Measurements from ENCODE around the gene GAK. TPM values are rescaled to one million over a fixed set of nuclear protein-coding genes. Genes with fewer than 3 reads are reported as not detected.

Gene GAK
- total and polyA plus RNA-seq, 4 donors = 27.4 to 69.7 (median 47.0) TPM

- DNase-seq (ENCODE audit: low spot score) = no peak
- Histone ChIP-seq H3K4me3 (ENCODE audit: low read depth in 1 of 3, low read length in 3 of 3) (no peak overlapping the region), H3K9ac (ENCODE audit: low read depth in 1 of 2, low read length in 2 of 2) (no peak overlapping the region), H3K36me3 (ENCODE audit: control insufficient read depth in 4 of 4, insufficient read depth in 3 of 4, low read depth in 1 of 4, low read length in 3 of 4) (peaks cover 29 to 86% (median 40%) of the 10 kb centered on the region in 4 donors), H3K27ac (ENCODE audit: low read depth in 1 of 2, low read length in 2 of 2) (no peak overlapping the region), H3K9me3 (ENCODE audit: control insufficient read depth in 4 of 4, low read length in 3 of 4) (no peaks in the 10 kb centered on the region), H3K27me3 (ENCODE audit: control insufficient read depth in 4 of 4, insufficient read depth in 4 of 4, low read length in 3 of 4) (no peaks in the 10 kb centered on the region), H3K4me1 (ENCODE audit: control insufficient read depth in 4 of 4, insufficient read depth in 4 of 4, low read length in 3 of 4) (no peaks in the 10 kb centered on the region)
- WGBS = 89% methylated on average over 23 of the region's 23 CpGs
- TF ChIP-seq GABPA (IDR thresholded peaks at IDR 0.05 in 1 of 2, conservative IDR thresholded peaks at IDR 0.05 in 1 of 2) = no peak
- TF ChIP-seq EGR1 (IDR thresholded peaks at IDR 0.05; ENCODE audit: low read depth in 2 of 2) = no peak
- no peak for TF ChIP-seq YY1 (IDR thresholded peaks at IDR 0.05)
- no peak for TF ChIP-seq RAD21 (IDR thresholded peaks at IDR 0.05)
- TF ChIP-seq HNF4A (conservative IDR thresholded peaks at IDR 0.05) = no peak
- TF ChIP-seq ATF3 (IDR thresholded peaks at IDR 0.05) = no peak
- TF ChIP-seq, protein P1, sequence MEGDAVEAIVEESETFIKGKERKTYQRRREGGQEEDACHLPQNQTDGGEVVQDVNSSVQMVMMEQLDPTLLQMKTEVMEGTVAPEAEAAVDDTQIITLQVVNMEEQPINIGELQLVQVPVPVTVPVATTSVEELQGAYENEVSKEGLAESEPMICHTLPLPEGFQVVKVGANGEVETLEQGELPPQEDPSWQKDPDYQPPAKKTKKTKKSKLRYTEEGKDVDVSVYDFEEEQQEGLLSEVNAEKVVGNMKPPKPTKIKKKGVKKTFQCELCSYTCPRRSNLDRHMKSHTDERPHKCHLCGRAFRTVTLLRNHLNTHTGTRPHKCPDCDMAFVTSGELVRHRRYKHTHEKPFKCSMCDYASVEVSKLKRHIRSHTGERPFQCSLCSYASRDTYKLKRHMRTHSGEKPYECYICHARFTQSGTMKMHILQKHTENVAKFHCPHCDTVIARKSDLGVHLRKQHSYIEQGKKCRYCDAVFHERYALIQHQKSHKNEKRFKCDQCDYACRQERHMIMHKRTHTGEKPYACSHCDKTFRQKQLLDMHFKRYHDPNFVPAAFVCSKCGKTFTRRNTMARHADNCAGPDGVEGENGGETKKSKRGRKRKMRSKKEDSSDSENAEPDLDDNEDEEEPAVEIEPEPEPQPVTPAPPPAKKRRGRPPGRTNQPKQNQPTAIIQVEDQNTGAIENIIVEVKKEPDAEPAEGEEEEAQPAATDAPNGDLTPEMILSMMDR (IDR thresholded peaks at IDR 0.05; ENCODE audit: low read depth, low read length, missing input control) = no peak
- TF ChIP-seq, protein P2, sequence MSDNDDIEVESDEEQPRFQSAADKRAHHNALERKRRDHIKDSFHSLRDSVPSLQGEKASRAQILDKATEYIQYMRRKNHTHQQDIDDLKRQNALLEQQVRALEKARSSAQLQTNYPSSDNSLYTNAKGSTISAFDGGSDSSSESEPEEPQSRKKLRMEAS (IDR thresholded peaks at IDR 0.05) = no peak
- no peak for TF ChIP-seq REST (IDR thresholded peaks at IDR 0.05)
- no peak for TF ChIP-seq FOXA2 (IDR thresholded peaks at IDR 0.05)
- TF ChIP-seq TAF1 (conservative IDR thresholded peaks at IDR 0.05) = no peak
- TF ChIP-seq HNF4G (IDR thresholded peaks at IDR 0.05) = no peak
- no peak for TF ChIP-seq NR2F2 (IDR thresholded peaks at IDR 0.05)
- no peak for TF ChIP-seq SP1 (IDR thresholded peaks at IDR 0.05)
- TF ChIP-seq RXRA (IDR thresholded peaks at IDR 0.05) = no peak
- TF ChIP-seq ZBTB33 (IDR thresholded peaks at IDR 0.05) = no peak
- no peak for TF ChIP-seq FOXA1 (IDR thresholded peaks at IDR 0.05)
- TF ChIP-seq JUND (IDR thresholded peaks at IDR 0.05) = no peak
Observed at GRCh38 chr4:878796-879728, 53.1 kb downstream of the GAK start.
